ENCODE measurements around the gene BTBD1.
A peak's percentile ranks its signal among the peaks of the same experiment; 100 is the strongest.

DNA sequence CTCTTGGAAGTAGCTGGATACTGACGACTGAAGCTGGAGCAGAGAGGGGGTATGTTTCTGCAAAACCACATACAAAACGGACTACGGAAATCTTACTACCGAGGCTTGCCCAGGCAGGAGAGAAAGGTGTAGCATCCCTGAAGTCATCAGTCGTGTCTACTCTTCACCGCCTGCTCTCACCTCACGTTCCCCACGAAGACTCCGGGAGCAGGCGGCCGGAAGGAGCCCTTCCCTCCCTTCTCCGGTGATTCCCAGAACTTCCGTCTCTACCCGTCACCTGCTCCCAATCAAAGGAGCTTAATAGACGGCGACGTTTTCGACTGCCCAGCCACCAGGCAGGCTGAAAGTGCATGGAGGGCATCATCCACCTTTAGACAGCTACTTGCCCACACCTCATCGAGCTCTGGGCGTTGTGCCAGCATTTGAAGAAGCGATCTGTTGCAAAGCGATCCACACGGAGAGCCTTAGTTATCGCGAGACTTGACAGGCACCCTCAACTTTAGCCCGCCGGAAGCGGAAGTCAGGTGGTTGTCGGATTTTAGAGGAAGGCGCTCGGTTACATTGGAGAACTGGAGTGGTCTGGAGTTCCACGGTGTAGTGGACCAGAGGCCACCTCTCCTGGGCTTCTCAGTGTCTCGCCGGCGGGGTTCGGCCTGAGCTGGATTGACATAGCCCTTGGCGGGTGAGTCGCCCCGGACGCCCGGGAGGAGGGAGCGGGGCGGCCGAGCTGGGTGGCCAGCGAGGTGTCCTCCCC is 81.2 kb downstream of the BTBD1 start, which contains the start of gene RAMAC:
- TF ChIP-seq, protein P1, sequence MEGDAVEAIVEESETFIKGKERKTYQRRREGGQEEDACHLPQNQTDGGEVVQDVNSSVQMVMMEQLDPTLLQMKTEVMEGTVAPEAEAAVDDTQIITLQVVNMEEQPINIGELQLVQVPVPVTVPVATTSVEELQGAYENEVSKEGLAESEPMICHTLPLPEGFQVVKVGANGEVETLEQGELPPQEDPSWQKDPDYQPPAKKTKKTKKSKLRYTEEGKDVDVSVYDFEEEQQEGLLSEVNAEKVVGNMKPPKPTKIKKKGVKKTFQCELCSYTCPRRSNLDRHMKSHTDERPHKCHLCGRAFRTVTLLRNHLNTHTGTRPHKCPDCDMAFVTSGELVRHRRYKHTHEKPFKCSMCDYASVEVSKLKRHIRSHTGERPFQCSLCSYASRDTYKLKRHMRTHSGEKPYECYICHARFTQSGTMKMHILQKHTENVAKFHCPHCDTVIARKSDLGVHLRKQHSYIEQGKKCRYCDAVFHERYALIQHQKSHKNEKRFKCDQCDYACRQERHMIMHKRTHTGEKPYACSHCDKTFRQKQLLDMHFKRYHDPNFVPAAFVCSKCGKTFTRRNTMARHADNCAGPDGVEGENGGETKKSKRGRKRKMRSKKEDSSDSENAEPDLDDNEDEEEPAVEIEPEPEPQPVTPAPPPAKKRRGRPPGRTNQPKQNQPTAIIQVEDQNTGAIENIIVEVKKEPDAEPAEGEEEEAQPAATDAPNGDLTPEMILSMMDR (IDR thresholded peaks at IDR 0.05): peak in 1 of 6 experiments; percentile 17
- TF ChIP-seq POLR2AphosphoS5 (IDR thresholded peaks at IDR 0.05): peak; percentile 81 to 86

All from upper lobe of left lung (tissue), 4 donors.